ENCODE data around the gene ADORA1.
A peak's percentile ranks its signal among the peaks of the same experiment; 100 is the strongest.

DNA sequence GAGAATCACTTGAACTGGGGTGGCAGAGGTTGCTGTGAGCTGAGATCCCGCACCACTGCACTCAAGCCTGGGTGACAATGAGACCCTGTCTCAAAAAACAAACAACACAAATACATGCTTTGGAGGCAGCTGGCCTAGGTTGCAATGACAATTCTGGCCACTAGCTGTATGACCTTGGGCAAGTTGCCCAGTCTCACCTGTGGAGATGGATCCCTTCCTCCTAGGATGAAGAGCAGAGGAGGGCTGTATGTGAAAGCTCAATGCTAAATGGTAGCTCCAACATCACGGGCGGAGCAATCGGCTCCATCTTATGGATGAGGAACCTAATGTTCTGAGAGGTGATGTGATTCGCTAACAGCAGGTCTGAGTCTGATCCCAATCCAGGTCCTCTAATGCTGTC, 20.6 kb downstream of the ADORA1 start:
- no peak for TF ChIP-seq EZH2 (IDR thresholded peaks at IDR 0.05; ENCODE audit: low read length)
- TF ChIP-seq, protein P1, sequence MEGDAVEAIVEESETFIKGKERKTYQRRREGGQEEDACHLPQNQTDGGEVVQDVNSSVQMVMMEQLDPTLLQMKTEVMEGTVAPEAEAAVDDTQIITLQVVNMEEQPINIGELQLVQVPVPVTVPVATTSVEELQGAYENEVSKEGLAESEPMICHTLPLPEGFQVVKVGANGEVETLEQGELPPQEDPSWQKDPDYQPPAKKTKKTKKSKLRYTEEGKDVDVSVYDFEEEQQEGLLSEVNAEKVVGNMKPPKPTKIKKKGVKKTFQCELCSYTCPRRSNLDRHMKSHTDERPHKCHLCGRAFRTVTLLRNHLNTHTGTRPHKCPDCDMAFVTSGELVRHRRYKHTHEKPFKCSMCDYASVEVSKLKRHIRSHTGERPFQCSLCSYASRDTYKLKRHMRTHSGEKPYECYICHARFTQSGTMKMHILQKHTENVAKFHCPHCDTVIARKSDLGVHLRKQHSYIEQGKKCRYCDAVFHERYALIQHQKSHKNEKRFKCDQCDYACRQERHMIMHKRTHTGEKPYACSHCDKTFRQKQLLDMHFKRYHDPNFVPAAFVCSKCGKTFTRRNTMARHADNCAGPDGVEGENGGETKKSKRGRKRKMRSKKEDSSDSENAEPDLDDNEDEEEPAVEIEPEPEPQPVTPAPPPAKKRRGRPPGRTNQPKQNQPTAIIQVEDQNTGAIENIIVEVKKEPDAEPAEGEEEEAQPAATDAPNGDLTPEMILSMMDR (optimal IDR thresholded peaks at IDR 0.05 in 1 of 3, IDR thresholded peaks at IDR 0.05 in 1 of 3, conservative IDR thresholded peaks at IDR 0.05 in 1 of 3; ENCODE audit: extremely low read depth in 1 of 3, insufficient read depth in 2 of 3, low read length in 3 of 3) = peak; percentile 55 to 67 (median 57)
